Hindlimb muscle (tissue), 1 donor: ENCODE results near the gene IER3. TPM values are rescaled to one million over a fixed set of nuclear protein-coding genes. Genes with fewer than 3 reads are reported as not detected.

Experiments
- DNase-seq: peaks from one replicate; pipeline ENCODE4 v3.0.0-alpha.2; 2013
- polyA plus RNA-seq: library from polyadenylated mRNA; unstranded; fragments of 120-200 nt; gene quantifications from one replicate; pipeline ENCODE4 v1.2.1, GENCODE V29; 2013; ENCODE audit not compliant: insufficient read length

IER3 gene
- polyA plus RNA-seq, 1 donor, result 13.0 TPM

DNA sequence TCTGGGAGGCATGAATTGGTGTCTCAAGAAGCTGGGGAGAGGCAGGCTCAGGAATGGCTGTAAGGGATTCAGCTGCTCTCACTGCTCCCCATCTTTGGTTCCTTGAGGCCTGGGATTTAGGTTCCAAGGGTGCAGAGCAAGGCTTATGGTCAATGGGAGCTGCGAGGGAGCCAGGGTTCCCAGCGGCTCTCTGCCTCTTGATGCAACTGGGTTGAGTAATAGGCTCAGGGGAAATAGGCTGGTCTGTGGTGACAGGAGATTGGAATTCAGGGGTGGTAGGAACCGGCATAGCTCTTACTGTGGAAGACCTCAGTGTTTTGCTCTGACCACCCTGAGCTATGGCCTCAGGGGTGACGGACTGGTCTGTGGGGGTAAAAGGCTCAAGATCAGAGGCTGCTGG lies 40.5 kb downstream of the IER3 start:
- DNase-seq, result no peak

- DNase-seq, result no peak
Measured at GRCh38 chr6:30703011-30703410, 41.3 kb downstream of the IER3 start.

DNA sequence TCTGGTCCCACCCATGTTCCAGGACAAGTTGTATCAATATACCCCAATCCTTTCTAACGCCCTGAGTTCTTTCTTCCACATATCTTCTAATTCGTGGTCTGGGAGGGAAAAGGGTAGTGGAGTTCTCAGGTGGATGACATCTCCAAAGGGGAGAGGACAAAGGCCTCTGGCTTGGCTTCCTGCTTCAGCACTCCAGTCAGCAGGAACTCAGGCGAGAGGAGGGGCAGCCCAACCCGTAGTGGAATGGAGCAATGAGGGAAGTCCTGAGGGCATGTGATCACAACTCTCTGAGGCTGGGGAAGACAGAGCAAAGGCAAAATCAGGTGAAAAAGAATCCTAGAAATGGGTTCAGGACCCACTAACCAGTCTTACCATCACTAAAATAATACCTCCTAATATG lies 44.0 kb downstream of the IER3 start:
- DNase-seq, result no peak

GRCh38 chr6:30696432-30696831 lies 47.9 kb downstream of the IER3 start:
- no peak for DNase-seq

Other genes with a start within 250 kb of the IER3 start
- 57.1 TPM for gene GNL1, start 188.1 kb downstream of the IER3 start, polyA plus RNA-seq
- 22.3 TPM for gene PRR3, start 187.3 kb downstream of the IER3 start, polyA plus RNA-seq
- 54.8 TPM for gene ABCF1, start 173.1 kb downstream of the IER3 start, polyA plus RNA-seq
- gene PPP1R10, start 127.3 kb downstream of the IER3 start, polyA plus RNA-seq, result 37.0 TPM
- gene MRPS18B, start 126.7 kb downstream of the IER3 start, polyA plus RNA-seq, result 59.6 TPM
- 21.3 TPM for gene ATAT1, start 117.7 kb downstream of the IER3 start, polyA plus RNA-seq
- gene C6orf136, start 97.4 kb downstream of the IER3 start, polyA plus RNA-seq, result 15.5 TPM
- gene DHX16, start 71.5 kb downstream of the IER3 start, polyA plus RNA-seq, result 27.7 TPM
- gene PPP1R18, start 57.9 kb downstream of the IER3 start, polyA plus RNA-seq, result 41.8 TPM
- 41.9 TPM for gene NRM, start 53.6 kb downstream of the IER3 start, polyA plus RNA-seq
- 27.0 TPM for gene MDC1, start 27.3 kb downstream of the IER3 start, polyA plus RNA-seq
- gene TUBB, start 24.2 kb downstream of the IER3 start, polyA plus RNA-seq, result 777 TPM
- gene FLOT1, start 1.9 kb downstream of the IER3 start, polyA plus RNA-seq, result 120 TPM
- gene DDR1, start 140.0 kb upstream of the IER3 start, polyA plus RNA-seq, result 86.4 TPM
- 19.9 TPM for gene GTF2H4, start 163.7 kb upstream of the IER3 start, polyA plus RNA-seq
- 37.2 TPM for gene VARS2, start 169.7 kb upstream of the IER3 start, polyA plus RNA-seq
- not detected for gene SFTA2, start 187.6 kb upstream of the IER3 start, polyA plus RNA-seq
- not detected for gene MUCL3, start 196.4 kb upstream of the IER3 start, polyA plus RNA-seq
- gene MUC21, start 239.2 kb upstream of the IER3 start, polyA plus RNA-seq, result not detected